Fibroblast of mammary gland (primary cell): ENCODE data around the gene FOXK1.
A peak's percentile ranks its signal among the peaks of the same experiment; 100 is the strongest.
"Not testable (repeated sequence)": the region's sequence is repeated elsewhere in the genome, so short reads cannot be mapped to it uniquely, and the experiment has no call there.

Source experiments
- DNase-seq: peaks from one replicate; pipeline ENCODE4 v3.0.0-alpha.2; 2010; ENCODE audit warnings: low read depth
- H3K4me3 ChIP-seq: 2 replicates; pipeline ENCODE4 v1.5.1; 2011; ENCODE audit warnings: low read depth, mild to moderate bottlenecking, low read length, moderate library complexity; ENCODE audit not compliant: control insufficient read depth
- CTCF ChIP-seq: conservative IDR thresholded peaks from 2 replicates; pipeline ENCODE4 v1.5.1; 2011; ENCODE audit warnings: low read depth, low read length, inconsistent platforms; ENCODE audit not compliant: control insufficient read depth, insufficient read depth

Gene FOXK1

GRCh38 chr7:4690953-4691856, 9.1 kb downstream of the FOXK1 start:
- DNase-seq: no peak
- no peak for TF ChIP-seq CTCF

DNA sequence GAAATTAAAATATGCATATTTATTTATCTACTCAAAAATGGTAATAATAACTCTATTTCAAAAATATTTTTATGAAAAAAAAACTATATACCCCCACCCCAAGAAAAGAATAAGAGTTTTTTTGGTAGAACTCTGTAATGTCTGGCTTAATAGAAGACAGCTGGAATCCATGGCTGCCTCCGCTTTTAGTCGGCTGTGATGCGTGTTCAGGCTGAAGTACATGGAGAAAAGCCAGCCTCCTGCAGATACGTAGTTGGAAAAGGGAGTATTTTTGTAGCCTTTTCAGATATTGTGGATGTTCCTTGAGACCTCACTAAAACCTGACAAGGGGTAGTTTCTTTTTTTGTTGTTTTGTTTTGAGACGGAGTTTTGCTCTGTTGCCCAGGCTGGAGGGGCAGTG, 10.0 kb downstream of the FOXK1 start:
- peak; percentile 74 for DNase-seq
- TF ChIP-seq CTCF: no peak
- H3K4me3 ChIP-seq: no peak overlapping the region

More at GRCh38 chr7:4690953-4691856, 9.1 kb downstream of the FOXK1 start:
- H3K4me3 ChIP-seq: no peak overlapping the region

DNA sequence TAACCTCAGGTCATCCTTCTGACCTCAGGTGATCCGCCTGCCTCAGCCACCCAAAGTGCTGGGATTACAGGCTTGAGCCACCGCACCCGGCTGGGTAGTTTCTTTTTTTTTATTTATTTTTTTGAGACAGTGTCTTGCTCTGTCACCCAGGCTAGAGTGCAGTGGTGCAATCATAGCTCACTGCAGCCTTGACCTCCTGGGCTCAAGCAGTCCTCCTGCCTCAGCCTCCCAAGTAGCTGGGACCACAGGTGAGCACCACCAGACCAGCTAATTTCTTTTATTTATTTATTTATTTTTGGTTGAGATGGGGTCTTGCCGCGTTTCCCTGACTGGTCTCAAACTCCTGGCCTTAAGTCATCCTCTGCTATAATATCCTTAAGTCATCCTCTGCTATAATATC, 10.5 kb downstream of the FOXK1 start:
- not testable (repeated sequence) for H3K4me3 ChIP-seq, DNase-seq

- no peak for DNase-seq
- no peak for TF ChIP-seq CTCF
- no peak overlapping the region for H3K4me3 ChIP-seq
These were observed 11.1 kb downstream of the FOXK1 start for GRCh38 chr7:4693152-4693551.

DNA sequence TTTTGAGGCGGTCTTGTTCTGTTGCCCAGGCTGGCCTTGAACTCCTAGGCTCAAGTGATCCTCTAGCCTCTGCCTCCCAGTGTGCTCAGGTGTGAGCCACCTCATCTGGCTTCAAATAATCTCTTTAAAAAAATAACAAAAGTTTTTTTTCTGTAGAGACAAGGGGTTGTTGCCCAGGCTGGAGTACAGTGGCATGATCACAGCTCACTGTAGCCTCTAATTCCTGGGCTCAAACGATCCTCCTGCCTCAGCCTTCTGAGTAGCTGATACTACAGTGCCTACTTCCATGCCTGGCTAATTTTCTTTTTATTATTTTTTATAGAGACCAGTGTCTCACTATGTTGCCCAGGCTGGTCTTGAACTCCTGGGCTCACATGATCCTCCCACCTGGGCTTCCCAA, 11.7 kb downstream of the FOXK1 start:
- no peak overlapping the region for H3K4me3 ChIP-seq
- TF ChIP-seq CTCF: no peak
- DNase-seq: no peak

DNA sequence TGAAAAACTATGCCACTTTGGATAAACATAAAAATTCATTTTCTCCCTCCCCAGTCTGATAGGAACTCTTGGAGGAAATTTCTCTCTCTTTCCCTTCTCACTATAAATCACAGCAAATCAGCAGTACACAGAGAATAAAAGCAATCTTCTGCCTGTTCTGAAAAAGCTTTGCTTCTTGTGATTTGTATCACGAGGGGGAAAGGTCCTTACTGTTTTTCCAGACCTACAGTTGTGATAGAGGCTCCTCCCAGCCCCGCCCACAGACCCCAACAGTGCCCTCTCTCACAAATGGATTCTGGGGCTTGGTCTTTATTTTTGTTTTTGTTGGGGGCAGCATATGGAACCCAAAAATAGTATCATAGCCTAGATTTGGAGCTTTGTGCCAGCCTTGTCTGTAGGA, 12.2 kb downstream of the FOXK1 start:
- no peak for TF ChIP-seq CTCF
- no peak overlapping the region for H3K4me3 ChIP-seq
- DNase-seq: no peak

DNA sequence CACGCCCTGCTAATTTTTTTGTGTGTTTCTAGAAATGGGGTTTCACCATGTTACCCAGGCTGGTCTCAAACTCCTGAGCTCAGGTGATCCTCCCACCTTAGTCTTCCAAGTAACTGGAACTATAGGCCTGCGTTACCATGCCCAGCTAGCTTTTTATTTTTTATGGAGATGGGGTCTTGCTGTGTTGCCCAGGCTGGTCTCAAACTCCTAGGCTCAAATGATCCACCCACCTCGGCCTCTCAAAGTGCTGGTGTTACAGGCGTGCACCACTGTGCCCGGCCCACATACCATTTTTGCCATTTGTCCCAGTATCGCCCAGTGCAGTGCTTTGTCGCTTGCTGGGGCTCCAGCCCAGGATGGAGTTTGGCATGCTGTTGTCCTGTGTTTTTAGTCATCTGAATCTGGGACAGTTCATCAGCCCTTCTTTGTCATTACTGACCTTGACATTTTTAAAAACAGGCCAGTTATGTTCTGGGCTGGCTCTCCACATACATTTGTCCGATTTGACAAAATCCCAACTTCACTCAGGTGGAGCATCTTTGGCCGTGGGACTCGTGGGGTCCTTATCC, 16.7 kb downstream of the FOXK1 start:
- no peak for DNase-seq
- TF ChIP-seq CTCF: no peak
- H3K4me3 ChIP-seq: no peak overlapping the region
